GM23248 (cell line): ENCODE results near the gene ALDH7A1.

ENCODE experiments used
- EZH2 ChIP-seq: fragments of 200-600 bp; sonication (generic); IDR thresholded peaks from 2 replicates; pipeline ENCODE4 v1.6.1; 2018; ENCODE audit warnings: antibody characterized with exemption, mild to moderate bottlenecking; ENCODE audit not compliant: insufficient read depth, poor library complexity, severe bottlenecking
- EZH2phosphoT487 ChIP-seq: fragments of 200-600 bp; sonication (generic); IDR thresholded peaks from 2 replicates; pipeline ENCODE4 v1.6.1; 2018; ENCODE audit warnings: antibody characterized with exemption, moderate library complexity, mild to moderate bottlenecking, low read depth; ENCODE audit not compliant: insufficient read depth

DNA sequence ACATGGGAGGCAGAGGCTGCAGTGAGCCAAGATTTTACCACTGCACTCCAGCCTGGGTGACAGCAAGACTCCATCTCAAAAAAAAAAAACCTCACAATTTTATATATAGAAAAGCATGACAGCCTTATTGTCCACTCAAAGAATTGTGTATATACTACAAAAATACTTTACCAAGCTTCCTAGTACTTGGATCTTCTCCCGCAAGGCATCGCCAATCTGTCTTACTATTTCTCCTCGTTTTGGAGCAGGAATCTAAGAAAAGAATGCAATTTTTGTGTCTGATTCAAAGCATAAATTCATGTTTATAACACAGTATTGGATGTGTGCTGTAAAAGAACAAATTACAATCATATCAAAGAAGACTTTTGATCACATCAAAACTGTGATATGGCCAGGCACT, 11.3 kb downstream of the ALDH7A1 start:
- TF ChIP-seq EZH2, result no peak
- TF ChIP-seq EZH2phosphoT487, result no peak
